SK-N-SH (cell line): Measurements from ENCODE around the gene PARD3.

Experiments used
- CTCF ChIP-seq: fragments of 200-600 bp; sonication (generic); IDR thresholded peaks from 2 replicates; pipeline ENCODE4 v1.6.1; 2017; ENCODE audit warnings: antibody characterized with exemption, mild to moderate bottlenecking, moderate library complexity
- EP300 ChIP-seq, 2 experiments: IDR thresholded peaks; 2 replicates each; pipeline versions ENCODE4 v1.4.0 to v1.6.1; 2012; ENCODE audit warnings: borderline replicate concordance in 1 of 2, low read depth in 1 of 2, low read length in 1 of 2
- FOXJ3 ChIP-seq: sonication (generic); formaldehyde crosslinking; IDR thresholded peaks from 2 replicates; pipeline ENCODE4 v1.5.1; 2020; ENCODE audit warnings: mild to moderate bottlenecking, missing genetic modification reagents
- FOXM1 ChIP-seq: IDR thresholded peaks from 2 replicates; pipeline ENCODE4 v1.4.0; 2012; ENCODE audit warnings: low read depth, mild to moderate bottlenecking
- MEF2A ChIP-seq: IDR thresholded peaks from 2 replicates; pipeline ENCODE4 v1.4.0; 2012; ENCODE audit warnings: low read depth, borderline replicate concordance
- MXI1 ChIP-seq: IDR thresholded peaks from 2 replicates; pipeline ENCODE4 v1.6.1; 2012; ENCODE audit warnings: mild to moderate bottlenecking, low read depth, low read length, improper control_type of control experiment
- POLR2AphosphoS5 ChIP-seq: IDR thresholded peaks from 2 replicates; pipeline ENCODE4 v1.6.1; 2012; ENCODE audit warnings: low read depth, low read length
- RAD21 ChIP-seq: IDR thresholded peaks from 2 replicates; pipeline ENCODE4 v1.6.1; 2012; ENCODE audit warnings: mild to moderate bottlenecking, low read length
- REST ChIP-seq: IDR thresholded peaks from 2 replicates; pipeline ENCODE4 v1.6.1; 2012; ENCODE audit warnings: mild to moderate bottlenecking, low read depth, low read length, moderate library complexity
- TAF1 ChIP-seq: IDR thresholded peaks from 2 replicates; pipeline ENCODE4 v1.6.1; 2012; ENCODE audit warnings: low read depth, mild to moderate bottlenecking, low read length, moderate library complexity, borderline replicate concordance
- ZBTB33 ChIP-seq: IDR thresholded peaks from 2 replicates; pipeline ENCODE4 v1.4.0; 2012; ENCODE audit warnings: low read depth, borderline replicate concordance
- TF ChIP-seq, protein P1 (sequence below): IDR thresholded peaks from 2 replicates; pipeline ENCODE4 v1.4.0; 2012; ENCODE audit warnings: low read depth
- TF ChIP-seq, protein P2 (sequence below): fragments of 150-350 bp; IDR thresholded peaks from 2 replicates; pipeline ENCODE4 v1.6.1; 2017; ENCODE audit warnings: antibody characterized with exemption, low read length, low read depth, borderline replicate concordance

DNA sequence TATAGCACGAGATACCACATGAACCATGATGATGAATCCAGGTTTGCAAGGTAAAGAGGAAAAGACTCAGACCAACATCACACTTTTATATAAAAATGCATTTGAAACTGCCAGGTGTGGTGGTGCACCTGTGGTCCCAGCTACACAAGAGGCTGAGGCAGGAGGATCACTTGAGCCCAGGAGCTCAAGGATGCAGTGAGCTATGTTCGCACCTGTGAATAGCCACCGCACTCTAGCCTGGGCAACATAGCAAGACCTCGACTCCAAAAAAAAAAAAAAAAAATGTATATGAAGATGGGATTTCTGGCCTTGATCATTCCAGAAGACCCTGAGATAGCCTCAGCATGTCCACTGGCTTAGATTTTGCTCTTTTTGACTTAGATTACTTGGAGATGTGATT, 161.6 kb downstream of the PARD3 start:
- TF ChIP-seq CTCF (no peak), REST (no peak), POLR2AphosphoS5 (no peak), TAF1 (no peak), EP300 (IDR thresholded peaks at IDR 0.05; ENCODE audit: borderline replicate concordance in 1 of 2, low read depth in 1 of 2, low read length in 1 of 2) (no peak), FOXJ3 (CRISPR knock-in tag) (no peak), RAD21 (no peak), ZBTB33 (no peak), FOXM1 (no peak), MEF2A (no peak), MXI1 (no peak)
- TF ChIP-seq, protein P1, sequence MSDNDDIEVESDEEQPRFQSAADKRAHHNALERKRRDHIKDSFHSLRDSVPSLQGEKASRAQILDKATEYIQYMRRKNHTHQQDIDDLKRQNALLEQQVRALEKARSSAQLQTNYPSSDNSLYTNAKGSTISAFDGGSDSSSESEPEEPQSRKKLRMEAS: no peak
- TF ChIP-seq, protein P2, sequence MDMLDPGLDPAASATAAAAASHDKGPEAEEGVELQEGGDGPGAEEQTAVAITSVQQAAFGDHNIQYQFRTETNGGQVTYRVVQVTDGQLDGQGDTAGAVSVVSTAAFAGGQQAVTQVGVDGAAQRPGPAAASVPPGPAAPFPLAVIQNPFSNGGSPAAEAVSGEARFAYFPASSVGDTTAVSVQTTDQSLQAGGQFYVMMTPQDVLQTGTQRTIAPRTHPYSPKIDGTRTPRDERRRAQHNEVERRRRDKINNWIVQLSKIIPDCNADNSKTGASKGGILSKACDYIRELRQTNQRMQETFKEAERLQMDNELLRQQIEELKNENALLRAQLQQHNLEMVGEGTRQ: no peak
